ENCODE measurements around the gene HSF2BP.

HSF2BP gene

GRCh38 chr21:43665879-43666278, 6.6 kb upstream of the HSF2BP start:
- no peak for TF ChIP-seq POLR2AphosphoS5 (IDR thresholded peaks at IDR 0.05; ENCODE audit: low read depth)
- no peak for TF ChIP-seq SPI1 (IDR thresholded peaks at IDR 0.05; ENCODE audit: borderline replicate concordance, low read depth)
- no peak for TF ChIP-seq REST (IDR thresholded peaks at IDR 0.05; ENCODE audit: insufficient replicate concordance, low read depth)
- TF ChIP-seq GABPA (IDR thresholded peaks at IDR 0.05; ENCODE audit: low read depth) = no peak
- TF ChIP-seq CTCF (IDR thresholded peaks at IDR 0.05; ENCODE audit: insufficient read depth, low read length) = no peak
- Histone ChIP-seq H3K27me3 (ENCODE audit: insufficient read depth, poor library complexity, severe bottlenecking) (no peaks in the 10 kb centered on the region), H3K27ac (replicated peaks) (no peak overlapping the region), H3K4me3 (replicated peaks; ENCODE audit: insufficient read depth, low read length) (no peak overlapping the region)
- no peak for DNase-seq (ENCODE audit: low read depth in 1 of 2, low spot score in 1 of 2)

DNA sequence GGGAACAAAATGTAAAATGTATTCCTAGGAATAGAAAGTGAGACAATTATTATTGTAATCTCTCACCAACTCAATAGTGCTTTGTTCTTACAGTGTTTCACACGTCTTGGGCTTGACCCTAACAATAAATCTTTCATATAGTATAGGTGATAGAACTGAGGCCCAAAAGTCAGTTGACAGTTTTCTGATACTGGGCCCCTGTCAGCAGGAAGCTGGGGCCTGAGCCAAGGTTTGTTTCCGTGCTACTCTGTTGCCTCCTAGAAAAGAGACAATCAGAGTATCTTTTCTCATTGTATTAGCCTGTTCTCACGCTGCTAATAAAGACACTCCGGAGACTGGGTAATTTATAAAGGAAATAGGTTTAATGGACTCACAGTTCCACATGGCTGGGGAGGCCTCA, 5.1 kb upstream of the HSF2BP start:
- no peak for TF ChIP-seq REST (IDR thresholded peaks at IDR 0.05; ENCODE audit: insufficient replicate concordance, low read depth)
- TF ChIP-seq POLR2AphosphoS5 (IDR thresholded peaks at IDR 0.05; ENCODE audit: low read depth) = no peak
- TF ChIP-seq SPI1 (IDR thresholded peaks at IDR 0.05; ENCODE audit: borderline replicate concordance, low read depth) = no peak
- TF ChIP-seq GABPA (IDR thresholded peaks at IDR 0.05; ENCODE audit: low read depth) = no peak
- TF ChIP-seq CTCF (IDR thresholded peaks at IDR 0.05; ENCODE audit: insufficient read depth, low read length) = no peak
- H3K27ac ChIP-seq (replicated peaks) = no peak overlapping the region
- H3K27me3 ChIP-seq (ENCODE audit: insufficient read depth, poor library complexity, severe bottlenecking) = no peaks in the 10 kb centered on the region
- DNase-seq (ENCODE audit: low read depth in 1 of 2, low spot score in 1 of 2) = no peak
- no peak overlapping the region for H3K4me3 ChIP-seq (replicated peaks; ENCODE audit: insufficient read depth, low read length)

GRCh38 chr21:43663033-43663432, 3.7 kb upstream of the HSF2BP start:
- no peak overlapping the region for H3K27ac ChIP-seq (replicated peaks)
- DNase-seq (ENCODE audit: low read depth in 1 of 2, low spot score in 1 of 2) = no peak
- no peaks in the 10 kb centered on the region for H3K27me3 ChIP-seq (ENCODE audit: insufficient read depth, poor library complexity, severe bottlenecking)
- no peak overlapping the region for H3K4me3 ChIP-seq (replicated peaks; ENCODE audit: insufficient read depth, low read length)
- no peak for TF ChIP-seq GABPA (IDR thresholded peaks at IDR 0.05; ENCODE audit: low read depth)
- no peak for TF ChIP-seq REST (IDR thresholded peaks at IDR 0.05; ENCODE audit: insufficient replicate concordance, low read depth)
- TF ChIP-seq CTCF (IDR thresholded peaks at IDR 0.05; ENCODE audit: insufficient read depth, low read length) = no peak
- TF ChIP-seq POLR2AphosphoS5 (IDR thresholded peaks at IDR 0.05; ENCODE audit: low read depth) = no peak
- no peak for TF ChIP-seq SPI1 (IDR thresholded peaks at IDR 0.05; ENCODE audit: borderline replicate concordance, low read depth)

Data from HL-60 (cell line).